Measurements from ENCODE around the gene TECRL. TPM values are rescaled to one million over a fixed set of nuclear protein-coding genes. Genes with fewer than 3 reads are reported as not detected.

The TECRL gene
- total and polyA plus RNA-seq, 2 of the 4 experiments (the other 2 are of a cell fraction) = not detected

DNA sequence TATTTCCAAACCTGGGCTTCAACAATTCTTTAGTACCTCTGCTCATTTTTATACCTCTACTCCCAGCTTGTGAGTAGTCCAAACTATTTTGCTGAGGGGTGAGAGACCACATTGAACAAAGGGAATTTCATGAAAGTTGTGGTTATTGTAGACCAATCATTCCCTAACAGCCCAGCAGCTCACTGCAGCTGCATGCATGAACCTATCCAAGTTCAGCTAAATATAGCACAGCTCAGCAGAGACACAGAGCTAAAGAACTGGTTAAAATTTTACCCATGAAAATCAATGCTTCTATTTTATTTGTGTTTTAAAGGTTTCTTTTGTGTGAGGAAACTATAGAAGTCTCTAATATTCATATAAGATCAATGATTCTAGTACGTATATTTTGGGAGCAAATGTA is 82.7 kb downstream of the TECRL start:
- H2BK5ac ChIP-seq (ENCODE audit: low read depth, low read length, poor library complexity, severe bottlenecking) = no peak overlapping the region
- intact Hi-C loops (cut with micrococcal nuclease) (no loop called here), dilution Hi-C loops (cut with HindIII; ENCODE audit: low sequenced_read_pairs, unreplicated experiment) (no loop called here), in situ Hi-C loops (cut with MboI; ENCODE audit: low sequenced_read_pairs) (no loop called here)
- H3K27me3 ChIP-seq (ENCODE audit: control insufficient read depth, insufficient read depth, low read length) = no peaks in the 10 kb centered on the region
- H4K20me1 ChIP-seq (ENCODE audit: insufficient read depth, low read length) = no peaks in the 10 kb centered on the region
- H2BK15ac ChIP-seq (ENCODE audit: low read depth, low read length) = no peak overlapping the region
- CTCF ChIA-PET = no interaction called here
- no peak overlapping the region for H4K8ac ChIP-seq (ENCODE audit: low read depth in 2 of 2, low read length in 2 of 2)
- DNase-seq (no peak), ATAC-seq (ENCODE audit: low read depth) (no peak)
- H3K9ac ChIP-seq (ENCODE audit: low read depth, low read length) = no peak overlapping the region
- H3K4me3 ChIP-seq (ENCODE audit: insufficient read depth, low read depth, low read length) = no peak overlapping the region
- H3K79me1 ChIP-seq (ENCODE audit: low read depth in 1 of 2, low read length in 2 of 2) = no peaks in the 10 kb centered on the region
- H3K18ac ChIP-seq (ENCODE audit: low read depth, low read length) = no peak overlapping the region
- H2AK5ac ChIP-seq (ENCODE audit: low read depth, low read length) = no peak overlapping the region
- H3K23ac ChIP-seq (ENCODE audit: low read depth, low read length) = no peak overlapping the region
- no peak overlapping the region for H2BK120ac ChIP-seq (ENCODE audit: low read depth, low read length)
- no peak overlapping the region for H4K5ac ChIP-seq (ENCODE audit: low read depth, low read length)
- no peaks in the 10 kb centered on the region for H3K4me1 ChIP-seq (ENCODE audit: control insufficient read depth, insufficient read depth, low read length)
- H3K4ac ChIP-seq (ENCODE audit: low read depth, low read length) = no peak overlapping the region
- H3K9me1 ChIP-seq (ENCODE audit: insufficient read depth, low read length) = no peaks in the 10 kb centered on the region
- H3K36me3 ChIP-seq (ENCODE audit: control insufficient read depth, insufficient read depth, low read length) = no peaks in the 10 kb centered on the region
- POLR2A ChIA-PET (ENCODE audit: unreplicated experiment) = no interaction called here
- BruUV-seq (replicated peaks) = no TSS peak
- peaks cover 2% of the 10 kb centered on the region for H3K9me3 ChIP-seq (ENCODE audit: control insufficient read depth, insufficient read depth, low read length)
- no peak overlapping the region for H3K56ac ChIP-seq (ENCODE audit: extremely low read depth, insufficient read depth, low read length)
- TF ChIP-seq BHLHE40 (IDR thresholded peaks at IDR 0.05; ENCODE audit: low read depth, low read length) (no peak), SMC3 (IDR thresholded peaks at IDR 0.05; ENCODE audit: low read depth, low read length) (no peak), MAZ (IDR thresholded peaks at IDR 0.05; ENCODE audit: borderline replicate concordance, low read depth, low read length) (no peak), RCOR1 (IDR thresholded peaks at IDR 0.05; ENCODE audit: insufficient replicate concordance, low read length) (no peak), CHD1 (IDR thresholded peaks at IDR 0.05; ENCODE audit: low read depth, low read length) (no peak), MAFK (IDR thresholded peaks at IDR 0.05; ENCODE audit: low read depth, low read length) (no peak), CEBPB (IDR thresholded peaks at IDR 0.05; ENCODE audit: low read depth, low read length) (no peak), RAD21 (IDR thresholded peaks at IDR 0.05; ENCODE audit: low read length) (no peak), POLR2A (IDR thresholded peaks at IDR 0.05; ENCODE audit: low read depth, low read length) (no peak)
- TF ChIP-seq, protein P1, sequence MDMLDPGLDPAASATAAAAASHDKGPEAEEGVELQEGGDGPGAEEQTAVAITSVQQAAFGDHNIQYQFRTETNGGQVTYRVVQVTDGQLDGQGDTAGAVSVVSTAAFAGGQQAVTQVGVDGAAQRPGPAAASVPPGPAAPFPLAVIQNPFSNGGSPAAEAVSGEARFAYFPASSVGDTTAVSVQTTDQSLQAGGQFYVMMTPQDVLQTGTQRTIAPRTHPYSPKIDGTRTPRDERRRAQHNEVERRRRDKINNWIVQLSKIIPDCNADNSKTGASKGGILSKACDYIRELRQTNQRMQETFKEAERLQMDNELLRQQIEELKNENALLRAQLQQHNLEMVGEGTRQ (IDR thresholded peaks at IDR 0.05; ENCODE audit: low read depth, low read length) = no peak
- no peak overlapping the region for H2AFZ ChIP-seq (replicated peaks; ENCODE audit: low read length, poor library complexity)
- no peak overlapping the region for H4K91ac ChIP-seq (ENCODE audit: insufficient read depth, low read depth, low read length)
- H3K14ac ChIP-seq (replicated peaks; ENCODE audit: low read depth, low read length) = no peak overlapping the region
- H2BK20ac ChIP-seq (ENCODE audit: low read depth, low read length) = no peak overlapping the region
- WGBS, 2 experiments (ENCODE audit: extremely low coverage in 2 of 2, insufficient read length in 1 of 2) = no CpG with 5 or more reads among the region's 1 CpG
- no peak overlapping the region for H2AK9ac ChIP-seq (replicated peaks; ENCODE audit: low read depth, low read length, poor library complexity)
- H3K27ac ChIP-seq (ENCODE audit: insufficient read depth, low read length) = no peak overlapping the region
- H3K4me2 ChIP-seq (ENCODE audit: low read depth, low read length) = no peak overlapping the region
